ENCODE results near the gene USP10. TPM values are rescaled to one million over a fixed set of nuclear protein-coding genes. Genes with fewer than 3 reads are reported as not detected.

The USP10 gene
- total RNA-seq, 2 experiments from 2014 or later: 82.9 to 88.3 TPM

- ATAC-seq (no peak), DNase-seq (no peak)
- no peaks in the 10 kb centered on the region for H3K27me3 Mint-ChIP-seq (ENCODE audit: low read depth)
- H3K27ac Mint-ChIP-seq: no peak overlapping the region
- ChIA-PET POLR2A (no interaction called here), CTCF (interaction anchor here (1.4 to 7.4 kb wide), 4 partner anchors 11 to 77 kb away, joined by 5 to 42 read pairs (median 20); no protein-coding TSS in a partner anchor)
- H3K4me3 Mint-ChIP-seq: no peak overlapping the region
- H3K36me3 Mint-ChIP-seq (ENCODE audit: low read depth): peaks cover 64% of the 10 kb centered on the region
- peaks cover 37% of the 10 kb centered on the region for H3K4me1 Mint-ChIP-seq (ENCODE audit: low read depth)
- no peaks in the 10 kb centered on the region for H3K9me3 Mint-ChIP-seq (ENCODE audit: insufficient read depth)
Observed at GRCh38 chr16:84661418-84662060, 38.3 kb upstream of the USP10 start.

- Mint-ChIP-seq H3K4me3 (no peak overlapping the region), H3K36me3 (ENCODE audit: low read depth) (peaks cover 55% of the 10 kb centered on the region), H3K4me1 (ENCODE audit: low read depth) (peaks cover 28% of the 10 kb centered on the region), H3K9me3 (ENCODE audit: insufficient read depth) (no peaks in the 10 kb centered on the region), H3K27me3 (ENCODE audit: low read depth) (no peaks in the 10 kb centered on the region), H3K27ac (no peak overlapping the region)
- POLR2A ChIA-PET: interaction anchor here (0.6 kb wide), 1 partner anchor 43 kb away, joined by 3 read pairs; no protein-coding TSS in a partner anchor
- CTCF ChIA-PET: interaction anchor here (1.4 to 7.4 kb wide), 5 partner anchors 10 to 76 kb away, joined by 3 to 42 read pairs (median 9); no protein-coding TSS in a partner anchor
- no peak for ATAC-seq
- DNase-seq: no peak
Observed at GRCh38 chr16:84662471-84662870, 37.3 kb upstream of the USP10 start.

- no peaks in the 10 kb centered on the region for H3K9me3 Mint-ChIP-seq (ENCODE audit: insufficient read depth)
Observed at GRCh38 chr16:84663433-84664101, 36.2 kb upstream of the USP10 start.

GRCh38 chr16:84665359-84665758, 34.4 kb upstream of the USP10 start:
- no peak for ATAC-seq
- POLR2A ChIA-PET: interaction anchor here (1.0 kb wide), 1 partner anchor 65 kb away, joined by 3 read pairs; no protein-coding TSS in a partner anchor

More at GRCh38 chr16:84663433-84664101, 36.2 kb upstream of the USP10 start:
- ChIA-PET CTCF (interaction anchor here (0.7 to 7.4 kb wide), 6 partner anchors 9 to 75 kb away, joined by 3 to 42 read pairs (median 6); no protein-coding TSS in a partner anchor), POLR2A (no interaction called here)
- Mint-ChIP-seq H3K27ac (no peak overlapping the region), H3K4me3 (no peak overlapping the region), H3K27me3 (ENCODE audit: low read depth) (no peaks in the 10 kb centered on the region), H3K36me3 (ENCODE audit: low read depth) (peaks cover 44% of the 10 kb centered on the region), H3K4me1 (ENCODE audit: low read depth) (peaks cover 19% of the 10 kb centered on the region)
- ATAC-seq (no peak), DNase-seq (no peak)

DNA sequence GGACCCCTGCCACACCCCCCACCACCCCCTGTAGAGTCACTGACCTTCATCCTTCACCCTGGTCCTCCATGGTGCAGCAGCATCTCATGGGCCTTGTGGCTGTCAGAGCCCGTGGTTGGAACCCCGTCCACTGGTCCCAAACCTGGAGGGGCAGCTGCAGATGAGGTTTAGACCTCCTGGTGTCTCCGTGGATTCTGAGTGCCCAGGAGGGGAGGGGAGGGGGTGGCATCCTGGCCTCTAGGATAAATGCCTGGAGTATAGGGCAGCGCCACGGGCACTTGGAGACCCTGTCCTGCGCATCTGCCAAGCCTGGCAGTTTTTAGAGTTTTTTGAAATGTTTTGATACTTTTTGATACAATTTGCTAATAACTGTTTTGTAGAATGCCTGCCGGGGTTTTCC, 34.0 kb upstream of the USP10 start:
- POLR2A ChIA-PET: interaction anchor here (1.0 kb wide), 1 partner anchor 64 kb away, joined by 3 read pairs; no protein-coding TSS in a partner anchor
- Mint-ChIP-seq H3K27me3 (ENCODE audit: low read depth) (no peaks in the 10 kb centered on the region), H3K4me1 (ENCODE audit: low read depth) (no peaks in the 10 kb centered on the region), H3K4me3 (no peak overlapping the region), H3K36me3 (ENCODE audit: low read depth) (peaks cover 31% of the 10 kb centered on the region), H3K27ac (no peak overlapping the region), H3K9me3 (ENCODE audit: insufficient read depth) (no peaks in the 10 kb centered on the region)
- DNase-seq: no peak
- no peak for ATAC-seq
- CTCF ChIA-PET: interaction anchor here (7.4 kb wide), 1 partner anchor 60 kb away, joined by 42 read pairs; no protein-coding TSS in a partner anchor

More at GRCh38 chr16:84665359-84665758, 34.4 kb upstream of the USP10 start:
- peaks cover 32% of the 10 kb centered on the region for H3K36me3 Mint-ChIP-seq (ENCODE audit: low read depth)
- DNase-seq: no peak
- H3K4me1 Mint-ChIP-seq (ENCODE audit: low read depth): peaks cover 3% of the 10 kb centered on the region
- no peak overlapping the region for H3K27ac Mint-ChIP-seq
- CTCF ChIA-PET: interaction anchor here (1.5 to 7.4 kb wide), 2 partner anchors 61 to 73 kb away, joined by 6 to 42 read pairs; no protein-coding TSS in a partner anchor
- H3K27me3 Mint-ChIP-seq (ENCODE audit: low read depth): no peaks in the 10 kb centered on the region
- no peak overlapping the region for H3K4me3 Mint-ChIP-seq
- no peaks in the 10 kb centered on the region for H3K9me3 Mint-ChIP-seq (ENCODE audit: insufficient read depth)

- Mint-ChIP-seq H3K9me3 (ENCODE audit: insufficient read depth) (no peaks in the 10 kb centered on the region), H3K36me3 (ENCODE audit: low read depth) (peaks cover 18% of the 10 kb centered on the region), H3K4me3 (no peak overlapping the region), H3K27me3 (ENCODE audit: low read depth) (peaks cover 5% of the 10 kb centered on the region), H3K27ac (no peak overlapping the region), H3K4me1 (ENCODE audit: low read depth) (peaks cover 7% of the 10 kb centered on the region)
- ChIA-PET CTCF (interaction anchor here (6.6 to 7.4 kb wide), 2 partner anchors 58 to 72 kb away, joined by 42 to 55 read pairs; no protein-coding TSS in a partner anchor), POLR2A (no interaction called here)
- no peak for ATAC-seq
- no peak for DNase-seq
Observed at GRCh38 chr16:84667600-84668309, 32.0 kb upstream of the USP10 start.

- ChIA-PET POLR2A (interaction anchor here (0.6 kb wide), 1 partner anchor 24 kb away, joined by 5 read pairs; no protein-coding TSS in a partner anchor), CTCF (interaction anchor here (1.3 to 6.6 kb wide), 2 partner anchors 55 to 69 kb away, joined by 9 to 55 read pairs; no protein-coding TSS in a partner anchor)
- H3K27ac Mint-ChIP-seq: no peak overlapping the region
- ATAC-seq: no peak
- H3K4me1 Mint-ChIP-seq (ENCODE audit: low read depth): peaks cover 10% of the 10 kb centered on the region
- DNase-seq: no peak
- peaks cover 6% of the 10 kb centered on the region for H3K36me3 Mint-ChIP-seq (ENCODE audit: low read depth)
- H3K9me3 Mint-ChIP-seq (ENCODE audit: insufficient read depth): no peaks in the 10 kb centered on the region
- H3K4me3 Mint-ChIP-seq: no peak overlapping the region
- peaks cover 5% of the 10 kb centered on the region for H3K27me3 Mint-ChIP-seq (ENCODE audit: low read depth)
Observed at GRCh38 chr16:84670063-84670462, 29.7 kb upstream of the USP10 start.

DNA sequence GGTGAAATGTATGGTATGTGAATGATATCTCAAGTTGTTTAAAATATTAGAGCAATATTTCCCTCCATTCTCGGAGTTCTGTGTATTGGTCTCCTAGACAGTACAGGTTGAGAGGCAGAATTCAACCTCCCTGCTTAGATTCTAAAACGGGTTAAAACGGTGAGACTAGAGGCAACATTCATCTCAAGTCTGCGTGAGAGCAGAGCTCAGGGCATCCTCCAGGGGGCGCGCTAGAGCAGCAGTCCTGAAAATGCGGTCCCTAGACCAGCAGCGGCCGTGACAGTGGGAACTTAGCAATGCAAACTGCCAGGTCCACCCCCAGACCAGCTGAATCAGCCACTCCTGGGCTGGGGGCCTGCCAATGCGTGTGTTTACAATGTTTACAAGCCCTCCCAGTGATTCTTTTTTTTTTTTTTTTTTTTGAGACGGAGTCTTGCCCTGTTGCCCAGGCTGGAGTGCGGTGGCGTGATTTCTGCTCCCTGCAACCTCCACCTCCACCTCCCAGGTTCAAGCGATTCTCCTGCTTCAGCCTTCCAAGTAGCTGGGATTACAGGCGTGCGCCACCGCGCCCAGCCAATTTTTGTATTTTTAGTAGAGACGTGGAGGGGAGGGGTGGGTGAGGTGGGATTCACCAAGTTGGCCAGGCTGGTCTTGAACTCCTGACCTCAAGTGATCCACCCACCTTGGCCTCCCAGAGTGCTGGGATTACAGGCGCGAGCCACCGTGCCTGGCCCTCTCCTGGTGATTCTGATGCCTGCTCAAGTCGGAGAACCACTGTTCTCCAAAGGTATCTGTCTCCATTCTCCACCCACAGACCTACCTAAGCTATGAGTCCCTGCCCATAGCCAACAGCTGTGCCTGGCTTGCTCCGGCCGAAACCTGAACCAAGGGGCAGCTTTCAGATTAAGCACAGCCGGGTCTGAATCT, 27.3 kb upstream of the USP10 start:
- Mint-ChIP-seq H3K27me3 (ENCODE audit: low read depth) (peaks cover 11% of the 10 kb centered on the region), H3K4me1 (ENCODE audit: low read depth) (peaks cover 10% of the 10 kb centered on the region), H3K36me3 (ENCODE audit: low read depth) (peaks cover 3% of the 10 kb centered on the region), H3K4me3 (no peak overlapping the region), H3K27ac (no peak overlapping the region), H3K9me3 (ENCODE audit: insufficient read depth) (no peaks in the 10 kb centered on the region)
- ATAC-seq (peak; percentile 94), DNase-seq (peak; percentile 84)
- ChIA-PET POLR2A (no interaction called here), CTCF (interaction anchor here (0.9 to 6.6 kb wide), 33 partner anchors 9 to 164 kb away, joined by 3 to 72 read pairs (median 5); partner anchors contain the start of gene KLHL36)

GRCh38 chr16:84673203-84673535, 26.6 kb upstream of the USP10 start:
- Mint-ChIP-seq H3K27me3 (ENCODE audit: low read depth) (peaks cover 11% of the 10 kb centered on the region), H3K4me1 (ENCODE audit: low read depth) (peaks cover 10% of the 10 kb centered on the region), H3K9me3 (ENCODE audit: insufficient read depth) (no peaks in the 10 kb centered on the region), H3K4me3 (no peak overlapping the region), H3K36me3 (ENCODE audit: low read depth) (peaks cover 3% of the 10 kb centered on the region), H3K27ac (no peak overlapping the region)
- DNase-seq (no peak), ATAC-seq (no peak)
- CTCF ChIA-PET: interaction anchor here (1.0 to 6.6 kb wide), 12 partner anchors 10 to 162 kb away, joined by 3 to 72 read pairs (median 12); no protein-coding TSS in a partner anchor
- POLR2A ChIA-PET: no interaction called here

DNA sequence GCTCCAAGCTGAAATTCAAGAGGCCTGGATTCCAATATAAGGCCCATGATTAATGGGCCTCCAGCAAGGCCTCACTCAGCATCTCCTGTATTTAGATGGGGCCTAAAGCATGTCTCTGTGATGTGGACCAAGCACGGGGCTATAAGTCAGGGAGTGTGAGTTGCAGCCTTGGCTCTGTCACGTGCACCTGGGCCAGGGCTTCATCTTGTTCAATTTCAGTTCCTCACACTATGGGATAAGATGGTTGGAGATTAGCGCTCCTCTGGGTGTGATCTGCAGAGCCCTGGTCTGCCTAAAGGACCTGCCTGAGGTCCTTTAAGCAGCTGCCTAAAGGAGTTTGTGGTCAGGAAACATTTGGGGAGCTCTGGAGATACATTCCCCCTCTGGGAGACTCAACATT, 26.2 kb upstream of the USP10 start:
- ChIA-PET CTCF (interaction anchor here (1.0 to 6.6 kb wide), 9 partner anchors 11 to 163 kb away, joined by 3 to 72 read pairs (median 16); no protein-coding TSS in a partner anchor), POLR2A (no interaction called here)
- Mint-ChIP-seq H3K4me3 (no peak overlapping the region), H3K27me3 (ENCODE audit: low read depth) (peaks cover 11% of the 10 kb centered on the region), H3K4me1 (ENCODE audit: low read depth) (peaks cover 10% of the 10 kb centered on the region), H3K27ac (no peak overlapping the region), H3K9me3 (ENCODE audit: insufficient read depth) (no peaks in the 10 kb centered on the region), H3K36me3 (ENCODE audit: low read depth) (peaks cover 3% of the 10 kb centered on the region)
- DNase-seq (no peak), ATAC-seq (no peak)

DNA sequence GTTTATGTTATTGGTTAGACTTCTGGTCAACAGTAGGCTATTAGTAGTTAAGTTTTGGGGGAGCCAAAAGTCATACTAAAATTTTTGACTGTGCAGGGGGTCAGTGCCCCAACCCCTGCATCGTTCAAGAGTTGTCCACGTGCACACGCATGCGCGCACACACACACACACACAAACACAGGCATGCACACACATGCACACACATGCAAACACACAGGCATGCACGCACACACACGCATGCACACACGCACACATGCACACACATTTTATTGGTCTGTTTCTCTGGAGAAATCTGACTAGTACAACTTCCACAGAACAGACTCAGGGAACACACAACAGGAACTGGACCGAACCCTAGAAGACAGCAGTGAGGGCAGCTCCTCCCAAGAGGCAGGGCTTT, 24.4 kb upstream of the USP10 start:
- H3K4me1 Mint-ChIP-seq (ENCODE audit: low read depth): peaks cover 10% of the 10 kb centered on the region
- H3K27me3 Mint-ChIP-seq (ENCODE audit: low read depth): peaks cover 14% of the 10 kb centered on the region
- ChIA-PET CTCF (no interaction called here), POLR2A (no interaction called here)
- H3K36me3 Mint-ChIP-seq (ENCODE audit: low read depth): no peaks in the 10 kb centered on the region
- no peaks in the 10 kb centered on the region for H3K9me3 Mint-ChIP-seq (ENCODE audit: insufficient read depth)
- ATAC-seq (no peak), DNase-seq (no peak)
- H3K4me3 Mint-ChIP-seq: no peak overlapping the region
- no peak overlapping the region for H3K27ac Mint-ChIP-seq

Data from activated CD8-positive, alpha-beta T cell treated with anti-CD3 and anti-CD28 coated beads, Interleukin-2, amount 10 ng/mL, durations not matched to agents 7 days and 5 days (primary cell).